Hematopoietic multipotent progenitor cell (in vitro differentiated cells): ENCODE data around the gene CIITA. TPM values are rescaled to one million over a fixed set of nuclear protein-coding genes. Genes with fewer than 3 reads are reported as not detected.
A peak's percentile ranks its signal among the peaks of the same experiment; 100 is the strongest.
"Not testable (repeated sequence)": the region's sequence is repeated elsewhere in the genome, so short reads cannot be mapped to it uniquely, and the experiment has no call there.

Source experiments
- DNase-seq, 3 donors: peaks; one replicate each; pipeline ENCODE4 v3.0.0-alpha.2; 2011 to 2015; ENCODE audit warnings: low read depth in 2 of 3, low spot score in 2 of 3
- total RNA-seq: library from RNA; depleted of rRNA; stranded (reverse); fragments of >200 nt; gene quantifications from one replicate; pipeline ENCODE4 v1.2.3, GENCODE V29; 2012

Gene CIITA
- total RNA-seq, 1 donor, result 88.6 TPM

- no peak for DNase-seq
These were observed 34.3 kb downstream of the CIITA start for GRCh38 chr16:10911267-10911666.

DNA sequence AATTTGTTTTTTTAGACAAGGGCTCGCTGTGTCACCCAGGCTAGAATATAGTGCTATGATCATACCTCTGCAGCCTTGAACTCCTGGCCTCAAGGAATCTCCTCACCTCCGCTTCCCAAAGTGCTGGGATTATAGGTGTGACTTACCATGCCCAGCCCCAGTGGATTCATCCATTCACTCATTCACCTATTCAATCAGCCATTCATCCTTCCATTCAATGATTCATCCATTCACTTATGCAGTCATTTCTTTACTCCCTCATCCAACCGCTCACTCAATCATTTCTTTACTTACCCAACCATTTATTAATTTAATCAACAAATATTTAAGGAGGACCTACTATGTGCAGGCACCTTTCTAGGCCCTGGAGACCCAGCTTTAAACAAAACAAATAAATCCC, 39.5 kb downstream of the CIITA start:
- no peak for DNase-seq

GRCh38 chr16:10918294-10919002, 41.4 kb downstream of the CIITA start:
- peak; percentile 44 to 90 (median 83) for DNase-seq

- no peak for DNase-seq
These were observed 42.0 kb downstream of the CIITA start for GRCh38 chr16:10919003-10919351.

DNA sequence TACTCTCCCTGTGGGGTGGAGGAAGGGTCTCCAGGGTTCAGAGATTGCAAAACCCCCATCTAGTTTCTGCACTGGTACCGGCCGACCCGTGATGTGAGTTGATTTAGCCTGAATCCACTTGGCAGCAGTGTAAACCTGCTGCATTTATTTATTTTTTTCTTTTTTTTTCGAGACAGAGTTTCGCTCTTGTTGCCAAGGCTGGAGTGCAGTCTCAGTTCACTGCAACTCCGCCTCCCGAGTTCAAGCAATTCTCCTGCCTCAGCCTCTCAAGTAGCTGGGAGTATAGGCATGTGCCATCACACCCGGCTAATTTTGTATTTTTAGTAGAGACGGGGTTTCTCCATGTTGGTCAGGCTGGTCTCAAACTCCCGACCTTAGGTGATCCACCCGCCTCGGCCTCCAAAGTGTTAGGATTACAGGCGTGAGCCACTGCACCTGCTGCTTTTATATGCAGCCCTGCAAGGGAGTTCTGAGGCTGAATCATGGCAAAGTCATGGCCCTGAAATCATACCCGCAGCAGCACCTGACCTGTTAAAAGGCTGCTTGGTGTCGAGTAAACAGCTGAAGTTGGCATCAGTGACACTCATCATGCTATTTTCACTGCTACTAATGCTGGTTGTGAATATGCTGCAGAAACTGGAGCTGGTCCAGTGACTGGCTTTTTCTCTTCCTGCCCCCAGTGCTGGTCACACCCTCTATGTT, 43.9 kb downstream of the CIITA start:
- no peak for DNase-seq

DNA sequence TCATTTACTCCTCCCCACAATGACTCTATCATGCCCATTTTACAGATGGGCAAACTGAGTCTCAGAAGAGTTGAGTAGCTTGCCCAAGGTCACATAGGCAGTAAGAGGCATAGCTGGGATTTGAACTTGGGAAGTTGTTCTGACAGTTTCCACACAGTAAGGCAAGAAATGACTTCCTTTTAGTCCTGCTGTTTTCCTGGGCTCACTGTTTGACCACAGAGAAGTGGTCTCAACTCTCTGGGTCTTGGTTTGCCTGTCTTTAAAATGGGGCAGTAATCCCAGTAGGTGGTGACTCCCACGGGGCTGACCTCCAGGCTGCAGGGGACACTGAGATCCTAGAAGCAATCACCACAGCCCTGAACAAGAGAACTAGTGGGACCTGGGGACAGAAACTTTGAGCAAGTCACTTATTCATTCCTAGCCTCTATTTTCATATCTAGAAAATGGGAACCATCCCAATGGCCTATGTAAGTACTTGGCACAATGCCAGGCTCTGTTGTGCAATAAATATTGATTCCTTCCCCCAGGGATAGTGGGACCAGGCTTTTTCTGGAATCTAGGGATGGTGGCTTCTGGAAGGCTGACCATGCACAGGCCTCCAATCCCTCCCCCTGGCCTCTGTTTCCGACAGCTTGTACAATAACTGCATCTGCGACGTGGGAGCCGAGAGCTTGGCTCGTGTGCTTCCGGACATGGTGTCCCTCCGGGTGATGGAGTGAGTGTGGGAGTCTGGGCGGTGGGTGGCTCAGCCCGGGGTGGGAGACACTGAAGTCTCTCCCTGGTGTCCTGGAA, 44.7 kb downstream of the CIITA start:
- no peak for DNase-seq

GRCh38 chr16:10922328-10923145, 45.5 kb downstream of the CIITA start:
- DNase-seq, result no peak

GRCh38 chr16:10923146-10923649, 46.2 kb downstream of the CIITA start:
- DNase-seq, result no peak

- no peak for DNase-seq
These were observed 46.7 kb downstream of the CIITA start for GRCh38 chr16:10923650-10924214.

DNA sequence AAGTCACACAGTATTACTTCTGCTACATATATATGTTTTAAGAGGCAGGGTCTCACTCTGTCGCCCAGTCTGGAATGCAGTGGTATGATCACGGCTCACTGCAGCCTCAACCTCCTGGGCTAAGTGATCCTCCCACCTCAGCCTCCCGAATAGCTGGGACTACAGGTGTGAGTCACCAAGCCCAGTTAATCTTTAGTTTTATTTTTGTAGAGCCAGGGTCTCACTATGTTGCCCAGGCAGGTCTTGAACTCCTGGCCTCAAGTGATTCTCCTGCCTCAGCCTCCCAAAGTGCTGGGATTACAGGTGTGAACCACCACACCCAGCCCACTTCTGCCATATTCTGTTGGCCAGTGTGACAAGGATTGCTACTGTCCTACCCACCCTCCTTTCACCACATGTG, 48.3 kb downstream of the CIITA start:
- DNase-seq, result not testable (repeated sequence)

- DNase-seq, result no peak
These were observed 49.1 kb downstream of the CIITA start for GRCh38 chr16:10926094-10926493.

DNA sequence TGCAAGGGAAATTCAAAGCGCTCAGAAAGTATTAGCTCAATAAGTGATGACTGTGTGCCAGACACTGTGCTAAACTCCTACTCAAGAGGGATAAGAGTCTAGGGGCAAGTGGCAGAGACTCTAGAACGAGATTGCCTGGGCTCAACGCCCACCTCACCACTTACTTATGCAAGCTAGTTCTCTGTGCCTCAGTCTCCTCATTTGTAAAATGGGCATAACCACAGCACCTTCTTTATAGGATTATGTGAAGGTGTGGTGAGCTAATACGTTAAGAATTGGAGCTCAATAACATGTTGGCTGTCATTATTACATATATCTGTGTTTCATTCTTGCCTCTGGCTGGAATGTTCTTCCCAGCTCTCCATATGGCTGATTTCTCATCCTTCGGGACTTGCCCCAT, 49.9 kb downstream of the CIITA start:
- no peak for DNase-seq

DNA sequence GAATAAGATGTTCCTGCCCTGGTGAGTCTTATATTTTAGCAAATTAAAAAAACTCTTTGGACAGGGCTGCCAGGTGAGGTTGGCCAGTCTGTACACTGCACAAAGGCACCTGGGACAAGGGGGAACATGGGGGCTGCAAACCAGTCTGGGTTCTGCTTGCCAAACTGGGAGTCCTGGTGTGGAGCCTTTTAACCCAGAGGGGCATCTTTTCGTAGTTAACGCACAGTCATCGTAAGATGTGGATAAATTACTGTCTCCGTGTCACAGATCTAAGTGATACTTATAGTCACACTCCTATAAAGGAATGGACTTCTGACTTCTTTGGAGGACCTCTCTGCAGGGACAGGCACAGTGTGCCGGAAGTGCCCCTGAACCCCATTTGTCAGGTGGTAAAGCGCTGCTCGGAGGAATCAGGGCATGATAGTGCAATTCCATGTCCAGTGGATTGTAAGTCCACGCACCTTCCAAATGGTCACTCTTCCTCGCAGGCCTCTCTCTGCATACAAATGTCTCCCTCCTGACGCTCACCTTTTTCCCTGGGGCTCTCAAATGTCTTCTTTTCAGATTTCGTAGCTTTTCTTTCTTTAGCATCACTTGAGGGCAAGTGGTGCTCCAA, 50.6 kb downstream of the CIITA start:
- no peak for DNase-seq

GRCh38 chr16:10929097-10929496, 52.1 kb downstream of the CIITA start:
- not testable (repeated sequence) for DNase-seq

DNA sequence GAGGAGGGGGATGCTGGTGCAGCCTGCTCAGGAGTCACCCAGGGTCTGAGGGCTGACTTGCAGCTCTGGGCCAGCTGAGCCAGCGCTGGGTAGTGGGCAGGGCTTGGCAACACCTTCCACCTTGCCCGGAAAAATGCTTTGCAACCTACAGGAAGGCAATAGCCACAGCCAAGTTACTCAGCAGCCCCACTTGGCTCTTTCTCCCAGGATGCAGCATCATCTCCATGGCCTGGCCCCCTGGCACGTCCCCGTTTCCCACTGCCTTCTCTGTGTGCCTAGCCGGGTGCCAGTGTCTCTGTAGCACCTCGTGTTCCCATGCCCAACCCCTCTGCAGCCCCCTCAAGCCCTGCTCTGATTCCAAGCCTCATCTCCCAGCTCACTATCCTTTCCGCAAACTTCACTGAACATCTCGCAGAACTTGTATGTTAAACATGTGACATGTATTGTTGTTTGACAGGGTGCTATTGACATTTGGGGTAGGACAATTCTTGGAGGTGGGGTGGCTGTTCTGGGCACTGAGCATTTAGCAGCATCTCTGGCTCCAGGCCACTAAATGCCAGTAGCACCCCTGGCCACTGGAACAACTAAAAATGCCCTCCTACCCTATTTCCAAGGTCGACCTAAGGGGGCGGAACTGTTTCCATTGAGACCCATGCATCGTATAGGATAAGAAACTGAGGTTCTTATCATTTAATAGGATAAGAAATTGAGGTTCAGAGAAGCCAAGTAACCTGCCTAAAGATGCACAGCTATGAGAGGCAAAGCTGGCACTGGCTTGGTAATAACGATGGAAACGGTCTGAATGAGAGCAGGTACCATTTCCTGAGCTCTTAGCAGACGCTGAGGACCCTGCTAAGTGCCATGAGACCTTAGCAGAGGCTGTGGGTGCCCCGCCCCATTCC, 53.1 kb downstream of the CIITA start:
- DNase-seq, result peak in 1 of 3 donors; percentile 56

DNA sequence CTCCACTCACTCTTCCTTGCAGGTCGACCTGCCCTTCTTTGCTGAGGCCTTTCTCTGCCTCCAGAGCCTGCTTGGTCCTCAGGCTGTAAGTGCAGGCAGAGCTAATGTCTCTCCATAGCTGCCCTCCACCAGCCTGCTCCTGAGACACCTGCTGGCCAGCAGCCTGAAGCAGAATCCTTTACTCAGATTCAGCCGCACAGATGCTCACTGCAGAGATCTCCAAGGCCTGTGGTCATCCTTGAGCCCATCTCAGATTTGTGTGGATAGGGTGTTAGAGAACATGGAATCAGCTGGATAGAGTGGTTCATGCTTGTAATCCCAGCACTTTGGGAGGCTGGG, 53.7 kb downstream of the CIITA start:
- DNase-seq, result no peak

DNA sequence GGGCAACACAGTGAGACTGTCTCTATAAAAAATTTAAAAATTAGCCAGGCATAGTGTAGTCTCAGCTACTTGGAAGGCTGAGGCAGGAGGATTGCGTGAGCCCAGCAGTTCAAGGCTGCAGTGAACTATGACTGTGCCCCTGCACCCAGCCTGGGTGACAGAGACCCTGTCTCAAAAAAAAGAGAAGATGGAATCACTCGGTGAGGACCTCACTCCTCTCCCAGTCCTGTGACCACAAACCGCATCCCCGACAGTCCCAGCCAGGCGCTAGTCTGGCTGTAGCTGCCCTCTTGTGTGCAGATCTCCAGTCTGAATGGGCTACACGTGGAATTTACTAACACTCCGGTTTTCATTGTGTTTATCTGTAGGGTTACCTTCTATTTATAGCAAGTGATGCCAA, 54.1 kb downstream of the CIITA start:
- DNase-seq, result no peak

- no peak for DNase-seq
These were observed 55.1 kb downstream of the CIITA start for GRCh38 chr16:10931977-10932632.
